ENCODE results near the gene NBEAL2.

The NBEAL2 gene

DNA sequence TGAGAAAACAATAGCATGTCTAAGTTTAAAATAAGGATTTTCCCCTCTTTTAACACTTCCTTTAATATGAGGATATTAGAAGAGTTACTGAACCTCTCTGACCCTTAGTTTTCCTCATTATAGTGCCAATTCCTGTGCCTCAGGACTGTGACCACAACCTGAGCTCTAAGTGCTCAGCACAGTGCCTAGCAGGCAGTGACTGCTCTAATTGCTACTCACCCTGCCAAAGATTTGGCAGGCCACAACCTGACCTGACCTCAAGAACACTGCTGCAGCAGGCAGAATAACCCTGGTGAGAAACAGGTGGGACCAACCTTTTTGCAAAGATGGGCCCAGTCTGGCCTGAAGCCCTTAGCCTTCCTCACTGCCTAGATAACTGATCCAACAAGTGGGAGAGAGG lies 35.7 kb downstream of the NBEAL2 start:
- no peak overlapping the region for H3K4me3 ChIP-seq (ENCODE audit: low read length in 2 of 2)
- H3K14ac ChIP-seq (ENCODE audit: low read length) = no peak overlapping the region
- H3K4ac ChIP-seq (ENCODE audit: low read length) = no peak overlapping the region
- no peak overlapping the region for H4K8ac ChIP-seq (ENCODE audit: low read depth, low read length)
- H3K79me1 ChIP-seq (ENCODE audit: low read depth, low read length) = peaks cover 2% of the 10 kb centered on the region
- no peak overlapping the region for H3K4me2 ChIP-seq (ENCODE audit: insufficient read depth, low read length, poor library complexity, severe bottlenecking)
- H3K4me1 ChIP-seq (ENCODE audit: control insufficient read depth in 2 of 2, insufficient read depth in 1 of 2, low read depth in 1 of 2, low read length in 2 of 2) = peaks cover 0 to 2% of the 10 kb centered on the region in 2 donors
- no peak overlapping the region for H2BK12ac ChIP-seq (ENCODE audit: low read length)
- no peak overlapping the region for H3K27ac ChIP-seq (replicated peaks; ENCODE audit: low read length)
- peaks cover 16 to 64% of the 10 kb centered on the region in 2 donors for H3K36me3 ChIP-seq (replicated peaks in 1 of 2; ENCODE audit: control insufficient read depth in 2 of 2, insufficient read depth in 2 of 2, low read length in 2 of 2)
- H3K27me3 ChIP-seq (ENCODE audit: control insufficient read depth in 3 of 3, insufficient read depth in 3 of 3, low read depth in 1 of 3, low read length in 3 of 3) = no peaks in the 10 kb centered on the region
- no peak overlapping the region for H4K91ac ChIP-seq (ENCODE audit: low read depth, low read length, poor library complexity)
- H2BK5ac ChIP-seq (ENCODE audit: low read length) = no peak overlapping the region
- no peak overlapping the region for H2AK5ac ChIP-seq (ENCODE audit: low read depth, low read length)
- H3K23ac ChIP-seq (ENCODE audit: low read depth, low read length, poor library complexity) = no peak overlapping the region
- H2AFZ ChIP-seq (ENCODE audit: low read length) = no peak overlapping the region
- H2BK120ac ChIP-seq (ENCODE audit: low read depth, low read length) = no peak overlapping the region
- no peak overlapping the region for H2BK15ac ChIP-seq (ENCODE audit: low read length)
- DNase-seq (ENCODE audit: low spot score) = no peak
- H3K9ac ChIP-seq (ENCODE audit: low read depth, low read length, poor library complexity) = no peak overlapping the region
- no peak overlapping the region for H3K18ac ChIP-seq (ENCODE audit: low read length)
- H3K9me3 ChIP-seq (replicated peaks in 1 of 2; ENCODE audit: control insufficient read depth in 2 of 2, insufficient read depth in 1 of 2, low read depth in 1 of 2, low read length in 2 of 2) = no peaks in the 10 kb centered on the region

GRCh38 chr3:47016086-47016933 lies 36.8 kb downstream of the NBEAL2 start:
- no peaks in the 10 kb centered on the region for H3K9me3 ChIP-seq (replicated peaks in 1 of 2; ENCODE audit: control insufficient read depth in 2 of 2, insufficient read depth in 1 of 2, low read depth in 1 of 2, low read length in 2 of 2)
- H3K14ac ChIP-seq (ENCODE audit: low read length) = no peak overlapping the region
- H2BK5ac ChIP-seq (ENCODE audit: low read length) = no peak overlapping the region
- no peaks in the 10 kb centered on the region for H3K27me3 ChIP-seq (ENCODE audit: control insufficient read depth in 3 of 3, insufficient read depth in 3 of 3, low read depth in 1 of 3, low read length in 3 of 3)
- no peak for DNase-seq (ENCODE audit: low spot score)
- H3K4ac ChIP-seq (ENCODE audit: low read length) = no peak overlapping the region
- no peak overlapping the region for H4K8ac ChIP-seq (ENCODE audit: low read depth, low read length)
- no peak overlapping the region for H2AK5ac ChIP-seq (ENCODE audit: low read depth, low read length)
- peaks cover 16 to 73% of the 10 kb centered on the region in 2 donors for H3K36me3 ChIP-seq (replicated peaks in 1 of 2; ENCODE audit: control insufficient read depth in 2 of 2, insufficient read depth in 2 of 2, low read length in 2 of 2)
- no peak overlapping the region for H3K9ac ChIP-seq (ENCODE audit: low read depth, low read length, poor library complexity)
- H3K4me2 ChIP-seq (ENCODE audit: insufficient read depth, low read length, poor library complexity, severe bottlenecking) = no peak overlapping the region
- H3K4me1 ChIP-seq (ENCODE audit: control insufficient read depth in 2 of 2, insufficient read depth in 1 of 2, low read depth in 1 of 2, low read length in 2 of 2) = no peaks in the 10 kb centered on the region
- peaks cover 2% of the 10 kb centered on the region for H3K79me1 ChIP-seq (ENCODE audit: low read depth, low read length)
- WGBS, 2 donors (ENCODE audit: extremely low coverage in 2 of 2, insufficient read length in 2 of 2, insufficient replicate concordance in 1 of 2) = no CpG with 5 or more reads among the region's 4 CpGs
- H3K23ac ChIP-seq (ENCODE audit: low read depth, low read length, poor library complexity) = no peak overlapping the region
- no peak overlapping the region for H2BK12ac ChIP-seq (ENCODE audit: low read length)
- H3K27ac ChIP-seq (replicated peaks; ENCODE audit: low read length) = no peak overlapping the region
- no peak overlapping the region for H2BK15ac ChIP-seq (ENCODE audit: low read length)
- no peak overlapping the region for H3K4me3 ChIP-seq (ENCODE audit: low read length in 2 of 2)
- H4K91ac ChIP-seq (ENCODE audit: low read depth, low read length, poor library complexity) = no peak overlapping the region
- no peak overlapping the region for H3K18ac ChIP-seq (ENCODE audit: low read length)
- H2AFZ ChIP-seq (ENCODE audit: low read length) = no peak overlapping the region
- no peak overlapping the region for H2BK120ac ChIP-seq (ENCODE audit: low read depth, low read length)

DNA sequence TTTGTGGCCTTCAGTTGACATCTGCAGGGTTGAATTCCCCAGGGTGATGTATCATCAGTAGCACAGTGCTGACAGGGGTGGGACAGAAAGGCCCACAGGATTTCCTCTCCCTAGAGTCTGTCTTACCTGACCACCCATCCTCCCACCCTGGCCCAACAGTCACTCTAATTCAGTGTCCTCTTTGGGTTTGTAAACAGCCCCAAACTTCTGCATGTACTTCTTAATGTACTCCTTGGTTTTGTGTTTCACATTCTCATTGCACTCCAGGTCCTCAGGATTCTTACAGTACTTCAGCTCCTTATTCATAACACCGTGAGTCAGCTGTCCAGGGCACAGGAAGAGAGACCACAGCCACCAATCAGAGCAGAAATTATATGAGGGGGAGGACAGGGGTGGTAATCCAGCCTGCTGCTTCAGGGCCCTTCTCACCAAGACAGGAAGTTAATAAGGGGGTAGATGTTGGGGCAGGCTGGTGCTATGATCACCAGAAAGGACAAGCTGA lies 37.5 kb downstream of the NBEAL2 start:
- DNase-seq (ENCODE audit: low spot score) = no peak
- no peak overlapping the region for H2AK5ac ChIP-seq (ENCODE audit: low read depth, low read length)
- no peaks in the 10 kb centered on the region for H3K27me3 ChIP-seq (ENCODE audit: control insufficient read depth in 3 of 3, insufficient read depth in 3 of 3, low read depth in 1 of 3, low read length in 3 of 3)
- H3K18ac ChIP-seq (ENCODE audit: low read length) = no peak overlapping the region
- no peak overlapping the region for H3K14ac ChIP-seq (ENCODE audit: low read length)
- H3K27ac ChIP-seq (replicated peaks; ENCODE audit: low read length) = no peak overlapping the region
- H3K79me1 ChIP-seq (ENCODE audit: low read depth, low read length) = peaks cover 2% of the 10 kb centered on the region
- no peak overlapping the region for H4K91ac ChIP-seq (ENCODE audit: low read depth, low read length, poor library complexity)
- H4K8ac ChIP-seq (ENCODE audit: low read depth, low read length) = no peak overlapping the region
- H3K9me3 ChIP-seq (replicated peaks in 1 of 2; ENCODE audit: control insufficient read depth in 2 of 2, insufficient read depth in 1 of 2, low read depth in 1 of 2, low read length in 2 of 2) = no peaks in the 10 kb centered on the region
- no peak overlapping the region for H2BK15ac ChIP-seq (ENCODE audit: low read length)
- peaks cover 16 to 73% of the 10 kb centered on the region in 2 donors for H3K36me3 ChIP-seq (replicated peaks in 1 of 2; ENCODE audit: control insufficient read depth in 2 of 2, insufficient read depth in 2 of 2, low read length in 2 of 2)
- H3K23ac ChIP-seq (ENCODE audit: low read depth, low read length, poor library complexity) = no peak overlapping the region
- H3K9ac ChIP-seq (ENCODE audit: low read depth, low read length, poor library complexity) = no peak overlapping the region
- H3K4ac ChIP-seq (ENCODE audit: low read length) = no peak overlapping the region
- no peak overlapping the region for H2BK5ac ChIP-seq (ENCODE audit: low read length)
- no peak overlapping the region for H2BK120ac ChIP-seq (ENCODE audit: low read depth, low read length)
- no peak overlapping the region for H3K4me3 ChIP-seq (ENCODE audit: low read length in 2 of 2)
- H3K4me2 ChIP-seq (ENCODE audit: insufficient read depth, low read length, poor library complexity, severe bottlenecking) = no peak overlapping the region
- H3K4me1 ChIP-seq (ENCODE audit: control insufficient read depth in 2 of 2, insufficient read depth in 1 of 2, low read depth in 1 of 2, low read length in 2 of 2) = no peaks in the 10 kb centered on the region
- no CpG with 5 or more reads among the region's 1 CpG for WGBS, 2 donors (ENCODE audit: extremely low coverage in 2 of 2, insufficient read length in 2 of 2, insufficient replicate concordance in 1 of 2)
- H2AFZ ChIP-seq (ENCODE audit: low read length) = no peak overlapping the region
- H2BK12ac ChIP-seq (ENCODE audit: low read length) = no peak overlapping the region

DNA sequence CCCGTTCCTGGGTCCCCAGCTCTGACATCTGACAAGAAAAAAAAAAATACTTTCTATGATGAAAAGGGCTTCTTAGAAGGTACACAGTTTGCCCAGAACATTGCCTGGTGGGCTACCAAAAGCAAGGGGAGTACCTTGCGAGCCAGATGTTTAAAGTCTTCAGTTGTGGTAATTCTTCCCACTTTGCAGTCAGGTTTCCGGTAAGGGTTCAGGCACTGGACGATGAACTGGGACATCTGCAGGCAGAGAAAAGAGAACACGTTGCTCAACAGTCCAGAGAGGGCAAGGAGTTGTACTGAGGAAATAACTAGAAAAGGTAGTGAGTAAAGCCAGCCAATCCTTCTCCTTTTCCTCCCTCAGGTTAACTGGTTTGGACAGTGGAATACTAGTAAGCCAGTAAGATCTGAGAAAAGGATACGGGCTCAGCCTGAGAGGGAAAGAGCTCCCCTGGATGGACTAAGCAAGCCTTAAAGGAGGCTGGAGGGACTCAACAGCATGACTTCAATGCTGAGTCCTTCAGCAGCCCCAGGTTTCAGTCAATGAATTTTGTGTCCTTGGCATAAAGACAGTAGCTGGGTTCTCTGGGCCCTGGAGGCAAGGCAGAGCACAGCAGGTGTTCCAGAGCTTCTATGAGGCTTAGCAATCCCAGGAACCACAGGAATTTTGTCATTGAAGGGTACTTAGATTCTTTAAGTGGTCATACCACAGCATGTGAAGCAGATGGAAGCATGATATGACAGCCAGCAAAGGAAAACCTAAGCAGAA lies 38.2 kb downstream of the NBEAL2 start:
- Histone ChIP-seq H2BK120ac (ENCODE audit: low read depth, low read length) (no peak overlapping the region), H3K27me3 (ENCODE audit: control insufficient read depth in 3 of 3, insufficient read depth in 3 of 3, low read depth in 1 of 3, low read length in 3 of 3) (no peaks in the 10 kb centered on the region), H4K91ac (ENCODE audit: low read depth, low read length, poor library complexity) (no peak overlapping the region), H3K9me3 (replicated peaks in 1 of 2; ENCODE audit: control insufficient read depth in 2 of 2, insufficient read depth in 1 of 2, low read depth in 1 of 2, low read length in 2 of 2) (no peaks in the 10 kb centered on the region), H2AK5ac (ENCODE audit: low read depth, low read length) (no peak overlapping the region), H3K4me1 (ENCODE audit: control insufficient read depth in 2 of 2, insufficient read depth in 1 of 2, low read depth in 1 of 2, low read length in 2 of 2) (no peaks in the 10 kb centered on the region), H3K4me2 (ENCODE audit: insufficient read depth, low read length, poor library complexity, severe bottlenecking) (no peak overlapping the region), H3K27ac (replicated peaks; ENCODE audit: low read length) (no peak overlapping the region), H2AFZ (ENCODE audit: low read length) (no peak overlapping the region), H3K23ac (ENCODE audit: low read depth, low read length, poor library complexity) (no peak overlapping the region), H3K79me1 (ENCODE audit: low read depth, low read length) (peaks cover 2% of the 10 kb centered on the region), H3K14ac (ENCODE audit: low read length) (no peak overlapping the region), H3K4me3 (ENCODE audit: low read length in 2 of 2) (no peak overlapping the region), H3K36me3 (replicated peaks in 1 of 2; ENCODE audit: control insufficient read depth in 2 of 2, insufficient read depth in 2 of 2, low read length in 2 of 2) (peaks cover 16 to 73% of the 10 kb centered on the region in 2 donors), H3K9ac (ENCODE audit: low read depth, low read length, poor library complexity) (no peak overlapping the region), H3K18ac (ENCODE audit: low read length) (no peak overlapping the region), H3K4ac (ENCODE audit: low read length) (no peak overlapping the region), H4K8ac (ENCODE audit: low read depth, low read length) (no peak overlapping the region), H2BK15ac (ENCODE audit: low read length) (no peak overlapping the region), H2BK5ac (ENCODE audit: low read length) (no peak overlapping the region), H2BK12ac (ENCODE audit: low read length) (no peak overlapping the region)
- no peak for DNase-seq (ENCODE audit: low spot score)
- no CpG with 5 or more reads among the region's 6 CpGs for WGBS, 2 donors (ENCODE audit: extremely low coverage in 2 of 2, insufficient read length in 2 of 2, insufficient replicate concordance in 1 of 2)
